GDM1 (cell line): ENCODE data around the gene ZNF470.

ENCODE experiments used
- DNase-seq: peaks from one replicate; lab custom pipeline; 2025; lab: John Stamatoyannopoulos, UW

The ZNF470 gene

DNA sequence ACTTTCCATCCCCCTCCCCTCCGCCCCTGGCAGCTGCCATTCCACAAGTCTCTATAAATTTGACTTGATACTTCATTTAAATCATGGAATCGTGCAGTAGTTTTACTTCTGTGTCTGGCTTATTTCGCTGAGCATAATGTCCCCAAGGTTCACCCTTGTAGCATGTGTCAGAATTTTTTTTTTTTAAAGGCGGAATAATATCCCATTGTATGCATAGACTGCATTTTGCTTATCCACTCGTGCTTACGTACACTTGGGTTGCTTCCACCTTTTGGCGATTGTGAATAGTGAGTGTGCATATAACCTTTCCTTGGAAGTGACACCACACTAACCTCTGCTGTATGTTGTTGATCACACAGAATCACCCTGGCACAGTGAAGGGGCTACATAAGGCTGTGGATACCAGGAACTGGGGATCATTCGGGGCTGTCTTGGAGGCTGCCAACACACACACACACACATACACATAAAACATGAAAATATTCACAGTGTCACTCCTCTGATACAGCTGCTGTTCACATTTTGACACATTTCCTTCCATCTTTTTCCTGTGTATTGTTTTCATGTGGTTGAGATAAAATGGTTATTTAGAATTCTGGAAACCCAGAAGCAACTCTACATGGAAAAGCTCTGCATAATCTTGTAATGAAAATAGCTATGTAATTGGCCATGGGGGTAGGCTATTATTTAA is 41.2 kb downstream of the ZNF470 start:
- no peak for DNase-seq

DNA sequence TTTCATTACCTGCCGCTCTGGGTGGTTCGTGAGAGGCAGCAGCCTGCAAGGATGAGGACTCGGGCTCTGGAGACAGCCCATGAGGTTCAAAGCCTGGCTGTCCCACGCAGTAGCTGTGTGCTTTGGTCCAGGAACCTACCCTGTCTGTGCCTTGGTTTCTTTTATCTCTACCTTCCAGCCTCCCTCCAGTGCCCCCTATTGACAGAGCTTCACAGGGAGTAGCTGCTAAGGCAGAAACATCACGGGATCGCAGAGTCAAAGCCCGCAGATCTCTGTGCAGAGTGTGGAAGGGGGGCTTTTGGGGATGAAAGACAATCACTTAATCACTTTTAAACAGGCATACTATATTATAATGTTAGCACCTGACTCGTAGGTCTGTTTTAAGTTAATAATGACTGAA is 44.0 kb downstream of the ZNF470 start:
- no peak for DNase-seq

DNA sequence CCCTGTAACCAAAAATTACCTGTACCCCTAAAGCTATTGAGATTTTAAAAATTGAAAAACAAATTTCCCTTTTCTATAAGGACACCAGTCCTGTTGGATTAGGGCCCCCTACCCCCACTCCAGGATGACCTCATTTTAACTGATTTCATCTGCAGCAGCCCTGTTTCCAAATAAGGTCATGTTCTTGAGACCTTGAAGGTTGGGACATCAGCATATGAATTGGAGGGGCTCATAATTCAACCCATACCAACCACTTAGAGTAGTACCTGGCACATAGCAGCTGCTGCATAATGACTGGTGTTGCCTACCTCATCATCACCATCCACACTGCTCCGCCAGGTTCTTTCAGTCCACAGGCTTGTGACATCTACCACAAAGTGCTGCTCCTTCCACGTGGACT is 45.5 kb downstream of the ZNF470 start:
- no peak for DNase-seq

DNA sequence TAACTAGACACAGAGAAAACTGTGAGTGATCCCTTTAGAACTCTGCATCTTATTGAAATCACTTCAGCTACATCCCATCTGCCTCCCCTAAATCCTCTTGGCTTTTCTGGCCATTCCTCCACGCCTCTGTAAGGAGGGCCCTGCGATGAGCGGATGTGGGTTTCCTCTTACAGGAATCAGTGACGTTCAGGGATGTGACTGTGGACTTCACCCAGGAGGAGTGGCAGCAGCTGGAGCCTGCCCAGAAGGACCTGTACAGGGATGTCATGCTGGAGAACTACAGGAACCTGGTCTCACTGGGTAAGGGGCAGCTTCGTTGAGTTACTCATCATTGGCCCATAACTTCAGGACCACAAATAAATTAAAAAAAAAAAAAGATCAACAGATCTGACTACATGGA is 46.4 kb downstream of the ZNF470 start:
- no peak for DNase-seq

DNA sequence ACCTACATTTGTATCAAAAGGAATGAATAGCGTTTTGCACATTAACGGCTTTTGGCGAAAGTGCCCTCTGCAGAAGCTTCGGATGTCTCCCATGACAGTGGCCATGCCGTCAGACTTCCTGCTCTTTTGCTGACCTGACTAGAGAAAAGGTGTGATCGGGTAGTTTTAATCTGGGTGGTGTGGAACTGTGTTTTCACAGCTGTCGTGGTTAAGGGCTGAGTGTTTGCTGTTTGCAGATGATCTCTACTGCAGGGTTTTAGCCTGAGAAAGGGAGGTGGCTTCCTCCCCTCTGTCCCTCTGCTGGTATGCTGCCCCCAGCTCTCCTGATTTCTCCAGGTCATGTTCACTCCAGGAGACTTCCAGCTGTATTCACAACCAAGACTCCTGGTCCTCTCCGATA is 50.3 kb downstream of the ZNF470 start:
- no peak for DNase-seq

DNA sequence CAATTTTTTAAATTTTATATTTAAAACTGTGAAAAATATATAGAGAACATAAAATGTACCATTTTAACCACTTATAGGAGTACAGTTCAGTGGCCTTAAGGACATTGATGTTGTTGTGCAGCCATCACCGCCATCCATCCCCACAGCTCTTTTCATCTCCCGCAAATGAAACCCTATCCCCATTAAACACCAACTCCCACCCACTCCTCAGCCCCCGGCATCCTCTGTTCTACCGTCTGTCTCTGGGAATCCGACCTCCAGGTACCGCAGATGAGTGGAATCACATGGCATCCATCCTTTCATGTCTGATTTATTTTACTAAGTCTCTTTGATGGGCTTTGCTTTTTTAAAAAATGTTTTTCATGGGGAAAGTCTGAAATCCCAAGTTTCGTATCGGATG is 51.9 kb downstream of the ZNF470 start:
- no peak for DNase-seq

DNA sequence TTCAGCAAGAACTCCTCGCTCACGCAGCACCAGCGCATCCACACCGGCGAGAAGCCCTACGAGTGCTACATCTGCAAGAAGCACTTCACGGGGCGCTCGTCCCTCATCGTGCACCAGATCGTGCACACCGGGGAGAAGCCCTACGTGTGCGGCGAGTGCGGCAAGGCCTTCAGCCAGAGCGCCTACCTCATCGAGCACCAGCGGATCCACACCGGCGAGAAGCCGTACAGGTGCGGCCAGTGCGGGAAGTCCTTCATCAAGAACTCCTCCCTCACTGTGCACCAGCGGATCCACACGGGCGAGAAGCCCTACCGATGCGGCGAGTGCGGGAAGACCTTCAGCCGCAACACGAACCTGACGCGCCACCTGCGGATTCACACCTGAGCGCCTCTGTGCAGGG is 55.1 kb downstream of the ZNF470 start:
- no peak for DNase-seq

DNA sequence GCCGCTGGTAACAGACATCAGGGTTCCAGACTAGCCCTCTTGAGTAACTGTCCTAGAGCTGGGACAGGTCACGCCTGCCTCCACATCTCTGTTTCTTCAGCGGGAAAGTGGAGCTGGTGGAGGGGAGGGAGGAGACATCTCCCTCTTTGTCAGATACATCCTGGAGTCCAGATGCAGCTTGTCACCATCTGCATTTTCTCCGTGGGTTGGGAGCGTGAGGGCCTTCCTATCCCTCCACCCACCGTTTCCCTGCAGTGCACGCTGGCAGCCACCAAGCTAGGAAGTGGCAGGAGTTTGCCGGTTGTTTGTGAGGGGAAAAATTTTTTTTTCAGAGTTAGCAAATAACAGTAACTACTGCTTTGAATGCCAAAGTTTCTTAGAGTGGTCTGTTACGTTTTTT is 55.7 kb downstream of the ZNF470 start:
- DNase-seq: no peak

DNA sequence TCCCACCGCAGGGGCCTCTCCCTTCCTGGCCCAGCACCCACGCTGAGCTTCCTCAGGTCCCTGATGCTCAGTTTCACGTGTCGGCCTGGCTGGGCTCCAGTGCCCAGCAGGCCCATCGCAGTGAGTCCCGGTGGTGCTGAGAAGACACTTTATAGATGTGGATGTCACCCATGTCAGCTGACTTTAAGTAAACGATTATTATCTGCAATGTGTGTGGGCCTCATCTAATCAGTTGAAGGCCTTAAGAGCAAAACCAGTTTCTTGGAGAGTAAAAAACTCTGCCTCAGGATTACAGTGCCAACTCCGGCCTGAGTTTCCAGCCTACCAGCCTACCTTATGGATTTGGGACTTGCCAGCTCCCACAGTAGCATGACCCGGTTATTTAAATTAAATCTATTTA is 58.4 kb downstream of the ZNF470 start:
- DNase-seq: no peak

DNA sequence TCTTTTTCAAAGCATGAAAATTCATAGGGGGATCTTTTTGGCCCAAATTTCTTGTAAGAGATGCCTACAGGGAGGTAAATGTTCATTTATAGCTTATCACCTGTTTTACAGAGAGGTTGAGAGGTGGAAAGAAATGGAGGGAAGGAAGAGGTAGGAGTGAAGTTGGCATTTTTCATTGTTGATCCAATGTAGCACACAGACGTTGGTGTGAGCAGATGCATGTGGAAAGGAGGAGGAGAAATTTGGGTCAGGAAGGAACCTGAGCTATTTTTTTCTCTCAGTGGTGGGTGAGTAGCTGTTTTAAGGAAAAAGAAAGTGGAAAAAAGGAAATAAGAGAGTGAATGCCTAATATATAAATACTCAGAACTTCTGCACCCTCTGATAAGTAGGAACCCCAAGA is 65.8 kb downstream of the ZNF470 start:
- DNase-seq: no peak

DNA sequence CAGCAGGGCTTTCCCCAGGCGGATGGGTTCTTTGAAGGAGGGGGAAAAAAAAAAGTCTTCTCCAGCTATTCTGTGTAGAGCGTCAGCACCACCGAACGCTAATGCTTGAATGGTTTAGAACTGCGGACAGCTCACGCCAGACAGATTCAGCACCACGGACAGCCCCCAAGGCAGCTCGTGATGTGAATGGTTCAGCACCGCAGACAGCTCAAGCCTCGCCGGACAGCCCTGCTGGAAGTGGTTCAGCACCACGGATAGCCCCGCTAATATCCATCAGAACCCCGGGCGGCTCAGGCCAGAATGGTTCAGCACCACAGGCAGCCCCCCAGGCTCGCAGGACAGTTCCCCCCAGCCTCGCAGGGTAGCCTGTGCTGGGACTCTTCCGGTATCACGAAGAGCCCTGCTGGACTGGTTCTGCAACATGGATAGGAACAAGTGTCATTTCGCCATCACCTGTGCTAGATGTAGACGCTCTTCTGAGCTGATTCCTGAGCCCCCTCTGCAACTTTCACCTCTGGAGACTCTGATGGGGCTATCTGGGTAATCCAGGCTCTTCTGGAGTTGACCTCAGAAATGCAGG is 70.8 kb downstream of the ZNF470 start:
- DNase-seq: peak; percentile 72
